ELF-1 (cell line): ENCODE results near the gene TMEM63C.

Source experiments
- DNase-seq: peaks from one replicate; pipeline ENCODE4 v3.0.0-alpha.2; 2016; ENCODE audit warnings: low read depth, low spot score

The TMEM63C gene

GRCh38 chr14:77195766-77196165, 14.2 kb downstream of the TMEM63C start:
- no peak for DNase-seq

- DNase-seq = no peak
Observed at GRCh38 chr14:77197988-77198387, 16.4 kb downstream of the TMEM63C start.

- no peak for DNase-seq
Observed at GRCh38 chr14:77198561-77198960, 17.0 kb downstream of the TMEM63C start.

GRCh38 chr14:77199590-77199989, 18.0 kb downstream of the TMEM63C start:
- DNase-seq = no peak

GRCh38 chr14:77200406-77200985, 18.9 kb downstream of the TMEM63C start:
- DNase-seq = no peak

- DNase-seq = no peak
Observed at GRCh38 chr14:77201696-77202095, 20.1 kb downstream of the TMEM63C start.

- DNase-seq = no peak
Observed at GRCh38 chr14:77203611-77204458, 22.2 kb downstream of the TMEM63C start.

GRCh38 chr14:77204459-77204771, 22.8 kb downstream of the TMEM63C start:
- no peak for DNase-seq

- no peak for DNase-seq
Observed at GRCh38 chr14:77204907-77205306, 23.3 kb downstream of the TMEM63C start.

- no peak for DNase-seq
Observed at GRCh38 chr14:77205566-77205965, 24.0 kb downstream of the TMEM63C start.

GRCh38 chr14:77206261-77206824, 24.7 kb downstream of the TMEM63C start:
- no peak for DNase-seq

- DNase-seq = no peak
Observed at GRCh38 chr14:77206877-77207389, 25.3 kb downstream of the TMEM63C start.

GRCh38 chr14:77208291-77208978, 26.8 kb downstream of the TMEM63C start:
- DNase-seq = peak; percentile 75

GRCh38 chr14:77208979-77209318, 27.4 kb downstream of the TMEM63C start:
- no peak for DNase-seq

GRCh38 chr14:77212097-77212870, 30.7 kb downstream of the TMEM63C start:
- DNase-seq = peak; percentile 31

GRCh38 chr14:77212943-77213678, 31.5 kb downstream of the TMEM63C start:
- DNase-seq = peak; percentile 73

GRCh38 chr14:77213679-77214016, 32.0 kb downstream of the TMEM63C start:
- DNase-seq = no peak

- no peak for DNase-seq
Observed at GRCh38 chr14:77214216-77214615, 32.6 kb downstream of the TMEM63C start.

GRCh38 chr14:77217551-77217950, 36.0 kb downstream of the TMEM63C start:
- DNase-seq = no peak

GRCh38 chr14:77219591-77219990, 38.0 kb downstream of the TMEM63C start:
- DNase-seq = no peak
